ENCODE data around the gene STARD8.

Gene STARD8

GRCh38 chrX:68754406-68754805, 106.9 kb downstream of the STARD8 start:
- DNase-seq, result no peak

- DNase-seq, result no peak
Measured at GRCh38 chrX:68755616-68756125, 108.2 kb downstream of the STARD8 start.

GRCh38 chrX:68757331-68757730, 109.9 kb downstream of the STARD8 start:
- DNase-seq, result no peak

- no peak for DNase-seq
Measured at GRCh38 chrX:68757731-68758130, 110.3 kb downstream of the STARD8 start.

GRCh38 chrX:68758671-68759070, 111.2 kb downstream of the STARD8 start:
- no peak for DNase-seq

GRCh38 chrX:68761086-68761485, 113.6 kb downstream of the STARD8 start:
- no peak for DNase-seq

- DNase-seq, result no peak
Measured at GRCh38 chrX:68762766-68763165, 115.3 kb downstream of the STARD8 start.

- DNase-seq, result no peak
Measured at GRCh38 chrX:68763481-68763880, 116.0 kb downstream of the STARD8 start.
